T-helper 17 cell (primary cell): ENCODE measurements around the gene ACY1. TPM values are rescaled to one million over a fixed set of nuclear protein-coding genes. Genes with fewer than 3 reads are reported as not detected.

Source experiments
- ATAC-seq: fragments of 150-1000 bp; cut with Tn5 transposase; 2 replicates; pipeline ENCODE4 v1.10.0; 2021; ENCODE audit warnings: mild to moderate bottlenecking, moderate library complexity
- DNase-seq, 3 donors: peaks; one replicate each; pipeline versions ENCODE4 v3.0.0 to v3.0.0-alpha.2; 2020 to 2021
- H3K9me3 ChIP-seq: one replicate; pipeline ENCODE4 v1.7.0; 2013; ENCODE audit warnings: low read length, mild to moderate bottlenecking; ENCODE audit not compliant: control insufficient read depth, poor library complexity, severe bottlenecking
- H3K27ac Mint-ChIP-seq: one replicate; pipeline ENCODE4 v1.8.0; 2022; ENCODE audit warnings: mild to moderate bottlenecking, moderate library complexity, mixed read lengths
- H3K27me3 Mint-ChIP-seq: one replicate; pipeline ENCODE4 v1.8.0; 2022; ENCODE audit warnings: mixed read lengths
- H3K36me3 Mint-ChIP-seq: one replicate; pipeline ENCODE4 v1.8.0; 2022; ENCODE audit warnings: low read depth, mixed read lengths
- H3K4me1 Mint-ChIP-seq: one replicate; pipeline ENCODE4 v1.8.0; 2022; ENCODE audit warnings: mild to moderate bottlenecking, mixed read lengths
- H3K4me3 Mint-ChIP-seq: one replicate; pipeline ENCODE4 v1.8.0; 2022; ENCODE audit warnings: mild to moderate bottlenecking, moderate library complexity, mixed read lengths
- total RNA-seq, 4 donors: library from RNA in 2 of 4; stranded (reverse) in 2 of 4; gene quantifications; one replicate each; pipeline ENCODE4 v1.2.3 and lab custom pipeline; 2022 to 2026

Gene ACY1
- total RNA-seq = 1 to 10 TPM; 7.1 to 7.6 TPM
- 0.12 to 0.23 reads per million in 2 donors for total RNA-seq (lab: John Stamatoyannopoulos, UW)

DNA sequence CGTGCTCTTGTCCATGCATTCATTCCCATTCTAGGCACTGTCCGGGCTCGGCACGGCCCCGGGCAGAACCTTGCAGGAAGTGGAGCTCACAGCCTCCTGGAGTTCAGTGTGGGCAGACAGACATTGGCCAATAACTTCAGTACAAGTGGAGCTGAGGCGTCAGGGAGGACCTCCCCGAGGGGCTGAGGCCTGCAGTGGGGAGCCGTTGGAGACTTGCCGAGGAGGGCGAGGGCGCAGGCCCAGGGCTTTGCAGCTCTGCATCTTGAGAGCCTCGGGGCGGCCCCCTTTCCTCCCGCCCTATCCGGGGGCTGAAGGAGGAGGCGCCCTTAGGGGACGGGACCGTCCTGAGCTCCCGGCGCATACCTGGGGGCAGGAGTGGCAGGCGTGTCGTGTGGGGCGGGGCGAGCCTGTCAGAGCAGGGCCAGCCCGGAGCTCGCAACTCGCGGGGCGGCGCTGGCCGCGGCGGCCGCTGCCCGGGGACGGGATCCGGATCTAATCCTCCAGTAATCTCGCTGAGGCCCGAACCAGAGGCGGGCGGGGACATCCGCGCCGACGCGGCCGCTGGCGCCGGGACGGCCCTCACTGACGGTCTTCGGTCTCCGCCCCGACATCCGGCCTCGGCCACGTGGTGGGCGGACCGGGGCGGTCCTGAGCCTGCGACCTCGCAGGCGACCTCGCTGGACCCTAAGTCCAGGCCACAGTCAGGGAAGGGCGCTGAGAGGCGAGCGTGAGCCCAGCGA, at the start of gene ACY1:
ACY1 (plus strand) TSS at position 698 of the 740 bp plus-strand sequence. CDS start 530 bp downstream, outside the sequence.
- ATAC-seq (peak; percentile 86), DNase-seq (peak; percentile 36 to 73 (median 64))
- peak within 1 kb of the TSS; percentile 78 for H3K27ac Mint-ChIP-seq
- H3K9me3 ChIP-seq = no peaks in the 10 kb centered on the region
- H3K36me3 Mint-ChIP-seq = no peaks in the 10 kb centered on the region
- no peaks in the 10 kb centered on the region for H3K27me3 Mint-ChIP-seq
- peaks cover 17% of the 10 kb centered on the region for H3K4me1 Mint-ChIP-seq
- H3K4me3 Mint-ChIP-seq = peak within 1 kb of the TSS; percentile 97

DNA sequence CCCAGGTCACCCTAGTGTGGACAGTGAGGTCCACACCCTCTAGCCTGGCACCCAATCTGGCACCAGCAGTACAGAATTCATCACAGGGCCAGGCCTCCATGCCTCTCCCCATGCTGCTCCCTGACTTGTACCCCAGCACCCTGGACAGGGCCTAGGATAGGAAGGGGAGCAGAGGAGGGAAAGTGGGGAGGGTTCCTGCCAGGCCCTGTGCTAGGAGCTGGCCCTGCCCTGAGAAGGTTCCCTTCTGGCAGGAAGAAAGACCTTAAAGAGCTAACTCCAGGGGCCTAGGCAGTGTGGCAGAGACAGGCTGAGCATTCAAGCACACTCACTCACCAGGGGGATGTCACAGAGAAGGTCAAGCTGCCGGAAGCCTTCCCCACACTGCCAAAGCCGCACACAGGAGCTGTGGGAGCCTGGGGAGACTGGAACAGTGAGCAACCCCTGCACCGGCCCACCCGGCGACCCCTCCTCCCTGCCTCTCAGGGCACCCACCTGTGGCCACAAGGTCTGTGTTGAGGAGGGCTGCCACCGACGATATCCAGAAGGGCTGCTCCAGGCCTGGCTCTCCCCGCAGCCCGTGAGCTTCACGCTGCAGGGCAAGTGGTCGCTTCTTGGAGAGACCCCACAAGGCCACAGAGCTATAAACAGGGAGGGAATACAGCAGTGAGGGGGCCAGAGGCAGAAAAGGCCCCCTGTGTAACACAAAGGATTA, 49.0 kb upstream of the ACY1 start:
- DNase-seq (no peak), ATAC-seq (no peak)
- H3K9me3 ChIP-seq = no peaks in the 10 kb centered on the region
- H3K4me3 Mint-ChIP-seq = no peak overlapping the region
- H3K4me1 Mint-ChIP-seq = peaks cover 6% of the 10 kb centered on the region
- H3K36me3 Mint-ChIP-seq = peaks cover 4% of the 10 kb centered on the region
- no peak overlapping the region for H3K27ac Mint-ChIP-seq
- H3K27me3 Mint-ChIP-seq = no peaks in the 10 kb centered on the region

- Mint-ChIP-seq H3K4me3 (no peak overlapping the region), H3K4me1 (peaks cover 8% of the 10 kb centered on the region), H3K27me3 (no peaks in the 10 kb centered on the region), H3K27ac (no peak overlapping the region), H3K36me3 (peaks cover 4% of the 10 kb centered on the region)
- DNase-seq (no peak), ATAC-seq (no peak)
- H3K9me3 ChIP-seq = no peaks in the 10 kb centered on the region
Measured at GRCh38 chr3:51934991-51935885, 48.1 kb upstream of the ACY1 start.

- H3K9me3 ChIP-seq = no peaks in the 10 kb centered on the region
- H3K4me1 Mint-ChIP-seq = peaks cover 16% of the 10 kb centered on the region
- no peak for ATAC-seq
- no peak overlapping the region for H3K27ac Mint-ChIP-seq
- DNase-seq = no peak
- peaks cover 4% of the 10 kb centered on the region for H3K36me3 Mint-ChIP-seq
- no peaks in the 10 kb centered on the region for H3K27me3 Mint-ChIP-seq
- no peak overlapping the region for H3K4me3 Mint-ChIP-seq
Measured at GRCh38 chr3:51935886-51936755, 47.2 kb upstream of the ACY1 start.

- no peak overlapping the region for H3K4me3 Mint-ChIP-seq
- H3K36me3 Mint-ChIP-seq = peaks cover 4% of the 10 kb centered on the region
- H3K4me1 Mint-ChIP-seq = peaks cover 22% of the 10 kb centered on the region
- no peak overlapping the region for H3K27ac Mint-ChIP-seq
- no peaks in the 10 kb centered on the region for H3K9me3 ChIP-seq
- no peak for DNase-seq
- ATAC-seq = no peak
- H3K27me3 Mint-ChIP-seq = no peaks in the 10 kb centered on the region
Measured at GRCh38 chr3:51937014-51937413, 46.3 kb upstream of the ACY1 start.

- no peaks in the 10 kb centered on the region for H3K9me3 ChIP-seq
- Mint-ChIP-seq H3K4me3 (no peak overlapping the region), H3K4me1 (peaks cover 24% of the 10 kb centered on the region), H3K36me3 (peaks cover 4% of the 10 kb centered on the region), H3K27me3 (no peaks in the 10 kb centered on the region), H3K27ac (no peak overlapping the region)
- no peak for DNase-seq
- ATAC-seq = no peak
Measured at GRCh38 chr3:51937611-51938450, 45.5 kb upstream of the ACY1 start.

DNA sequence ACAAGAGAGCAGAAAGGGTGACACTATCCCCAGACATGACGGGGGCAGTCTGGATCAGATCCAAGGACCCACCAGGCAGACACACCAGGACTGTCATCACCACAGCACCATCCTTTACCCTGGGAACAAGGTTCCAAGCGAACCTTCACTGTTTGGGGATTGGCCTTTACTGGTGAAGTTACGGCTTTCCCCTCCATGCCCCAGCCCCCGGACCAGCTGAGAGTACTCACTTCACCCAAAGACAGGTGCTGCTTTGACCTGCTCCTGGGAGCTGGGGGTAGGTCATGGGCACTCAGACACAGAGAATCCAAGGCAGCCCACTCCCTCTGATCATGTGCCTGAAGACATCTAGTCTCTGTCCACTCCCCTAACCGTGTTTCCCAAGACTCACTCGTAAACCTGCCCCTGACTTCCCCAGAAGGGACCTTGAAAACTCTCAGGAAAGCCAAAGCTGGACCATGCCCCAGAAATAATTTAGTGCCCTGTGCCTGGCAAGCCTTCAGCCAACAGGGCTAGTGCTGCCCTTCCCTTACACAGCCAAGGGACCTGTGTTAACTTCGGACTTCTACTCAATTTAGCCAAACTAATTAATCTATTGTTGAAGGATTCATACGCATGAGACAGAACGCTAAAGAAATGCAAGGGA, 44.4 kb upstream of the ACY1 start:
- Mint-ChIP-seq H3K4me1 (peaks cover 26% of the 10 kb centered on the region), H3K27ac (no peak overlapping the region), H3K27me3 (no peaks in the 10 kb centered on the region), H3K4me3 (no peak overlapping the region), H3K36me3 (peaks cover 2% of the 10 kb centered on the region)
- no peaks in the 10 kb centered on the region for H3K9me3 ChIP-seq
- no peak for DNase-seq
- no peak for ATAC-seq

GRCh38 chr3:51940648-51941462, 42.5 kb upstream of the ACY1 start:
- peaks cover 2% of the 10 kb centered on the region for H3K36me3 Mint-ChIP-seq
- H3K4me3 Mint-ChIP-seq = peak overlapping the region; percentile 95

GRCh38 chr3:51941463-51941797, 41.9 kb upstream of the ACY1 start:
- Mint-ChIP-seq H3K4me1 (peaks cover 26% of the 10 kb centered on the region), H3K27me3 (no peaks in the 10 kb centered on the region), H3K4me3 (peak overlapping the region; percentile 95), H3K27ac (peak overlapping the region; percentile 79), H3K36me3 (peaks cover 2% of the 10 kb centered on the region)
- DNase-seq (no peak), ATAC-seq (no peak)
- no peaks in the 10 kb centered on the region for H3K9me3 ChIP-seq

More at GRCh38 chr3:51940648-51941462, 42.5 kb upstream of the ACY1 start:
- DNase-seq = no peak
- no peaks in the 10 kb centered on the region for H3K9me3 ChIP-seq
- Mint-ChIP-seq H3K27ac (peak overlapping the region; percentile 79), H3K27me3 (no peaks in the 10 kb centered on the region), H3K4me1 (peaks cover 26% of the 10 kb centered on the region)
- ATAC-seq = no peak

- Mint-ChIP-seq H3K27me3 (no peaks in the 10 kb centered on the region), H3K4me3 (peak within 1 kb of the TSS; percentile 95), H3K4me1 (peaks cover 28% of the 10 kb centered on the region), H3K36me3 (peaks cover 2% of the 10 kb centered on the region), H3K27ac (peak within 1 kb of the TSS; percentile 79)
- DNase-seq (peak; percentile 97 to 100 (median 99)), ATAC-seq (peak; percentile 94)
- no peaks in the 10 kb centered on the region for H3K9me3 ChIP-seq
Measured at GRCh38 chr3:51941798-51942602, 41.3 kb upstream of the ACY1 start, which contains the start of the genes PARP3 and RRP9. Gene PARP3 (plus strand): TSS chr3:51942363. CDS start chr3:51943356, 993 bp downstream. Gene RRP9 (minus strand): TSS chr3:51941904. CDS start chr3:51941867, 37 bp downstream.
